Panc1 (cell line): ENCODE results near the gene KCNQ1. TPM values are rescaled to one million over a fixed set of nuclear protein-coding genes. Genes with fewer than 3 reads are reported as not detected.

Source experiments
- ATAC-seq: fragments of 200-7000 bp; cut with Tn5 transposase; 2 replicates; pipeline ENCODE4 v1.9.1; 2020; ENCODE audit warnings: mild to moderate bottlenecking, moderate library complexity
- BruUV-seq: library from RNA; stranded (reverse); fragments of 400-500 nt; replicated peaks from 2 replicates; lab custom pipeline; 2021; lab: Mats Ljungman, UMichigan
- CTCF ChIA-PET: fragments of 300-600 bp; sonication (Branson Sonifier 250); formaldehyde crosslinking; loops from one replicate; lab custom pipeline; 2022; ENCODE audit warnings: antibody characterized with exemption; lab: Charles Lee
- POLR2A ChIA-PET: fragments of 300-600 bp; sonication (Branson Sonifier 250); formaldehyde crosslinking; loops from one replicate; lab custom pipeline; 2022; ENCODE audit warnings: antibody characterized with exemption; lab: Charles Lee
- DNase-seq: peaks from one replicate; pipeline ENCODE4 v3.0.0-alpha.2; 2010; ENCODE audit warnings: low read depth, low spot score
- H3K27ac ChIP-seq: 2 replicates; pipeline ENCODE4 v1.5.1; 2011; ENCODE audit warnings: mild to moderate bottlenecking, low read length, inconsistent platforms
- H3K27me3 ChIP-seq: fragments of 200-500 bp; sonication (Bioruptor generic); 2 replicates; pipeline ENCODE4 v1.6.0; 2014; ENCODE audit warnings: low read length, inconsistent platforms; ENCODE audit not compliant: control insufficient read depth, insufficient read depth
- H3K36me3 ChIP-seq: fragments of 200-500 bp; sonication (Bioruptor generic); 2 replicates; pipeline ENCODE4 v1.5.1; 2014; ENCODE audit warnings: inconsistent platforms, mild to moderate bottlenecking, low read length, moderate library complexity; ENCODE audit not compliant: control insufficient read depth, insufficient read depth
- H3K4me1 ChIP-seq: 2 replicates; pipeline ENCODE4 v1.5.1; 2011; ENCODE audit warnings: inconsistent platforms, mild to moderate bottlenecking, low read length, moderate library complexity; ENCODE audit not compliant: control insufficient read depth, insufficient read depth
- H3K4me3 ChIP-seq, 2 experiments: 2 replicates each; pipeline ENCODE4 v1.5.1; 2011 to 2012; ENCODE audit warnings: low read depth in 2 of 2, low read length in 2 of 2, mild to moderate bottlenecking in 2 of 2, inconsistent platforms in 1 of 2, moderate library complexity in 1 of 2
- H3K9me3 ChIP-seq: fragments of 200-500 bp; sonication (Bioruptor generic); 2 replicates; pipeline ENCODE4 v1.5.1; 2014; ENCODE audit warnings: low read depth, mild to moderate bottlenecking, inconsistent platforms, low read length, moderate library complexity; ENCODE audit not compliant: control insufficient read depth, insufficient read depth
- CTCF ChIP-seq: fragments of 450-650 bp; IDR thresholded peaks from 2 replicates; pipeline ENCODE4 v1.5.1; 2017; ENCODE audit warnings: mild to moderate bottlenecking
- POLR2AphosphoS5 ChIP-seq: IDR thresholded peaks from 2 replicates; pipeline ENCODE4 v1.6.1; 2012; ENCODE audit warnings: mild to moderate bottlenecking, low read depth, low read length, moderate library complexity
- REST ChIP-seq, 2 experiments: IDR thresholded peaks; 2 replicates each; pipeline ENCODE4 v1.6.1; 2011 to 2012; ENCODE audit warnings: low read depth in 2 of 2, control low read depth in 1 of 2, low read length in 1 of 2, mild to moderate bottlenecking in 1 of 2, moderate library complexity in 1 of 2; ENCODE audit not compliant: insufficient read depth in 1 of 2
- SIN3A ChIP-seq: IDR thresholded peaks from 2 replicates; pipeline ENCODE4 v1.6.1; 2012; ENCODE audit warnings: low read depth, mild to moderate bottlenecking, low read length, moderate library complexity, borderline replicate concordance; ENCODE audit not compliant: insufficient read depth
- TCF7L2 ChIP-seq: IDR thresholded peaks from 2 replicates; pipeline ENCODE4 v1.6.1; 2011; ENCODE audit warnings: mild to moderate bottlenecking, low read depth, low read length, inconsistent platforms
- in situ Hi-C: cut with HindIII; loops from 2 replicates; pipeline ENCODE4 v1.10.0; 2016; ENCODE audit warnings: low sequenced_read_pairs, low pct_unique_long_range_greater_than_20kb
- intact Hi-C: fragments of 100-400 bp; cut with micrococcal nuclease; formaldehyde crosslinking; loops from one replicate; pipeline ENCODE4 v1.10.0; 2022; ENCODE audit not compliant: unreplicated experiment
- total RNA-seq: library from RNA; stranded (reverse); gene quantifications from one replicate; pipeline ENCODE4 v1.2.1, GENCODE V29; 2021; ENCODE audit not compliant: unreplicated experiment

KCNQ1 gene
- total RNA-seq, 1 experiment from 2014 or later = 1.0 TPM

- Histone ChIP-seq H3K27ac (no peak overlapping the region), H3K4me1 (peaks cover 3% of the 10 kb centered on the region; the same call in 1 of the 2 replicates), H3K9me3 (no peaks in the 10 kb centered on the region), H3K36me3 (no peaks in the 10 kb centered on the region), H3K27me3 (no peaks in the 10 kb centered on the region), H3K4me3 (no peak overlapping the region)
- CTCF ChIA-PET = no interaction called here
- ATAC-seq = no peak
- in situ Hi-C loops = loop anchor here (5.0 kb wide), 1 partner anchor 44 kb away; no protein-coding TSS in a partner anchor
- no TSS peak for BruUV-seq
- DNase-seq = no peak
- POLR2A ChIA-PET = no interaction called here
- intact Hi-C loops = no loop called here
- TF ChIP-seq TCF7L2 (no peak), CTCF (no peak), POLR2AphosphoS5 (no peak), REST (IDR thresholded peaks at IDR 0.05; ENCODE audit: insufficient read depth in 1 of 2, low read depth in 2 of 2, low read length in 1 of 2) (no peak), SIN3A (no peak)
Observed at GRCh38 chr11:2722955-2723354, 278.1 kb downstream of the KCNQ1 start.

GRCh38 chr11:2724104-2724503, 279.3 kb downstream of the KCNQ1 start:
- ChIA-PET POLR2A (no interaction called here), CTCF (no interaction called here)
- Histone ChIP-seq H3K4me1 (peaks cover 3% of the 10 kb centered on the region; the same call in 1 of the 2 replicates), H3K4me3 (no peak overlapping the region), H3K27me3 (no peaks in the 10 kb centered on the region), H3K27ac (no peak overlapping the region), H3K9me3 (no peaks in the 10 kb centered on the region), H3K36me3 (no peaks in the 10 kb centered on the region)
- no peak for DNase-seq
- in situ Hi-C loops (loop anchor here (5.0 kb wide), 1 partner anchor 43 kb away; no protein-coding TSS in a partner anchor), intact Hi-C loops (no loop called here)
- no TSS peak for BruUV-seq
- TF ChIP-seq POLR2AphosphoS5 (no peak), CTCF (no peak), SIN3A (no peak), TCF7L2 (no peak), REST (IDR thresholded peaks at IDR 0.05; ENCODE audit: insufficient read depth in 1 of 2, low read depth in 2 of 2, low read length in 1 of 2) (no peak)
- no peak for ATAC-seq
